ENCODE data around the gene RBL1.
"Not testable (repeated sequence)": the region's sequence is repeated elsewhere in the genome, so short reads cannot be mapped to it uniquely, and the experiment has no call there.

RBL1 gene

DNA sequence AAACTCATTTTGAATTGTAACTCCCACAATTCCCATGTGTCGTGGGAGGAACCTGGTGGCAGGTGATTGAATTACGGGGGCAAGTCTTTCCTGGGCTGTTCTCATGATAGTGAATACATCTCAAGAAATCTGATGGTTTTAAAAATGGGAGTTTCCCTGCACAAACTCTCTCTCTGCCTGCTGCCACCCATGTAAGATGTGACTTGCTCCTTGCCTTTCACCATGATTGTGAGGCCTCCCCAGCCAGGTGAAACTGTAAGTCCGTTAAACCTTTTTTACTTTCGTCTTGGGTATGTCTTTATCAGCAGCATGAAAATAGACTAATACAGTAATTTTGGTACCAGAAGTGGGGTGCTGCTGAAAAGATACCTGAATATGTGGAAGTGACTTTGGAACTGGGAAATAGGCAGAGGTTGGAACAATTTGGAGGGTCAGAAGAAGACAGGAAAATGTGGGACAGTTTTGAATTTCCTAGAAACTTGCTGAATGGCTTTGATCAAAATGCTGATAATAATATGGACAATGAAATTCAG, 102.9 kb downstream of the RBL1 start:
- DNase-seq = no peak

DNA sequence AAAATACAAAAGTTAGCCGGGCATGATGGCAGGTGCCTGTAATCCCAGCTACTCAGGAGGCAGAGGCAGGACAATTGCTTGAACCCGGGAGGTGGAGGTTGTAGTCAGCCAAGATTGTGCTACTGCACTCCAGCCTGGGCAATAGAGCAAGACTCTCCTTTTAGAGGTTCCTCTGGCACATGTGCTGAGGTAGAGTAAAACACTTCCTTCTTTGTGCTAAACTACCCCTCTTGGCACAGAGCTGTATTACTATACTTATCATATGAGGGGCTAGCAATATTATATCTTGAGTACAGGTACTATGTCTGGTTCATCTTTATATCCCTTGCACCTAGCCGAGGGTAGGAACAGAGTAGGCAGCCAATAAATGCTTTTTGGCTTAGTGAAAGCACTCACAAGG, 104.1 kb downstream of the RBL1 start:
- DNase-seq = no peak

DNA sequence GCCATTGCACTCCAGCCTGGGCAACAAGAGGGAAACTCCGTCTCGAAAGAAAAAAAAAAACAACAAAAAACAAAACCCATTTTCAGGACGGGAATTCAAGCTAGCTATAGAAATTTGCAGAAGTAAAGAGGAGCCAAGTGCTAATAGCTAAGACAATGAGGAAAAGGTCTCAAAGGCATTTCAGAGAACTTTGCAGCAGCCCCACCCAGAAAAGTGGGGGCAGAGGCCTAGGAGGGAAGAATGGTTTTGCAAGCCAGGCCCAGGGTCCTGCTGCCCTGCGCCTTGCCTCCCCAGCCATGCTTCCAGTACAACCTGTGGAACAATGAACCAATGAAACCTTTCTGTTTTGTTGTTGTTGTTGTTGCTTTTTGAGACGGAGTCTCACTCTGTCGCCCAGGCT, 106.0 kb downstream of the RBL1 start:
- no peak for DNase-seq

- peak; percentile 24 for DNase-seq
Measured at GRCh38 chr20:36988494-36988966, 107.3 kb downstream of the RBL1 start.

DNA sequence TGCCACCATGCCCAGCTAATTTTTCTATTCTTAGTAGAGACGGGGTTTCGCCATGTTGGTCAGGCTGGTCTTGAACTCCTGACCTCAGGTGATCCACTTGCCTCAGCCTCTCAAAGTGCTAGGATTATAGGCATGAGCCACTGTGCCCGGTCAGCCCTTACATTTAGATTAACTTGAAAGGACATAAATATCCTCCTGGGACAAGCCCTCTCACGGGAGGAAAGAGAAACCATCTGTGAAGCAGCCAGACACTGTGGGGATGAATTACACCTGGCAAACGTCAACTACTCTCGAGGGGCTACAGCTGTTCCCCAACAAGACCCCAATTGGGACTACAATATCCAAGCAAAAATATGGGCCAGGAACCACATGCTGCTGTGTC, 111.5 kb downstream of the RBL1 start:
- DNase-seq = no peak

DNA sequence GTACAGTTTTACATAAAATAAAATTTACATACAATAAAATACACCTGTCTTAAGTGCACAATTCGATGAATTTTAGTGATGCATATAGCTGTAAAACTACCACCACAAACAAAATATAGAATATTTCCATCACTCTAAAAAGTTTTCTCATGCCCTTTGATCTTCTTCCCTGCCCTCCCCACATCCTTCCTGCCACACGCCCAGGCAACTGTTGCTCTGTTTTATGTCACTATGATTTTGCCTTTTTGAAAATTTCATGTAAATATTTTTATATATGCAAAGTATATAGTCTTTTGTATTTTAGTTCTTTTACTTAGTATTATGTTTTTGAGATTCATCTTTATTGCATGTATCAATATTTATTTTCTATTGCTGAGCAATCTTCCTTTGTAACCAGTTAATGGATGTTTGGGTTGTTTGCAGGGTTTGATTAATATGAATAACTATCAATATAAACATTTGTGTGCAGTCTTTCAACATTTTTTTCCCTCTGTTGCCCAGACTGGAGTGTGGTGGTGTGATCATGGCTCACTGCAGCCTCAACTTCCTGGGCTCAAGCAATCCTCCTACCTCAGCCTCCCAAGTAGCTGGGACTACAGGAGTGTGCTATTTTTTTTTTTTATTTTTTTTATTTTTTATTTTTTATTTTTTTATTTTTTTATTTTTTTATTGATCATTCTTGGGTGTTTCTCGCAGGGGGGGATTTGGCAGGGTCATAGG, 120.5 kb downstream of the RBL1 start:
- DNase-seq = peak; percentile 78

GRCh38 chr20:36974660-36975059, 121.1 kb downstream of the RBL1 start:
- no peak for DNase-seq

DNA sequence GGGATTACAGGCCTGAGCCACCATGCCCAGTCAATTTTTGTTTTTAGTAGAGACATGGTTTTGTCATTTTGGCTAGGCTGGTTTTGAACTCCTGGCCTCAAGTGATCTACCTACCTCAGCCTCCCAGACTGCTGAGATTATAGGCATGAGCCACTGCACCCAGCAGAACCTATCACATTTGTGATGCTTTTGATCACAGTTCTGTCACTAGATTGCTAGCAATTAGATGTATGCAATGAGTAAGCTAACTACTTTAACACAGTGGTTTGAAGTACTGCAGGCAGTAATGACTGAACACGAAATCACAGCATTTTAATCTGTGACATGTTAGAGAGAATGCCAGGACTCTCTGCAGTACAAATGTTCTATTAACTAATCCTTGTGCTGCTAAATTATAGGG, 124.7 kb downstream of the RBL1 start:
- DNase-seq = no peak

GRCh38 chr20:36969478-36970186, 126.2 kb downstream of the RBL1 start:
- peak; percentile 52 for DNase-seq

DNA sequence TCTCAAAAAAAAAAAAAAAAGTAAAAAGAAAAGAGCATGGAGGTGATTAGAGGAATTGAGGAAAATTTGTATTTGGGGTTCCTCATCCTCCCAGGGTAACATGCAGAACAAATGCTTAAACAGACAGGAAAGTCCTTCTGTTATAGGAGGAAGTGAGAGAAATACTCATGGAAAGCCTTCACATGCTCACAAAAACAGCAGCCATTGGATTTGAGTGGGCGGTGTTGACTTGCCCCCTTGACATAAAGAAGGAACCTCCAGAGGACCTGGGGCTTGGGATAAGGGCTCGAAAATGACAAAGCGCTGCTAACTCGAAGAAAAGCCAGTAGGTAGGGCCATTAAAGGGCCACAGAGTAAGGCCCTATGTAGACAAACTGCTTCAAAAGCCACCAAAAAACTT, 126.7 kb downstream of the RBL1 start:
- DNase-seq = no peak

- peak; percentile 42 for DNase-seq
Measured at GRCh38 chr20:36967636-36968035, 128.2 kb downstream of the RBL1 start.

- DNase-seq = not testable (repeated sequence)
Measured at GRCh38 chr20:36966965-36967364, 128.8 kb downstream of the RBL1 start.

- not testable (repeated sequence) for DNase-seq
Measured at GRCh38 chr20:36962354-36962941, 133.3 kb downstream of the RBL1 start.

DNA sequence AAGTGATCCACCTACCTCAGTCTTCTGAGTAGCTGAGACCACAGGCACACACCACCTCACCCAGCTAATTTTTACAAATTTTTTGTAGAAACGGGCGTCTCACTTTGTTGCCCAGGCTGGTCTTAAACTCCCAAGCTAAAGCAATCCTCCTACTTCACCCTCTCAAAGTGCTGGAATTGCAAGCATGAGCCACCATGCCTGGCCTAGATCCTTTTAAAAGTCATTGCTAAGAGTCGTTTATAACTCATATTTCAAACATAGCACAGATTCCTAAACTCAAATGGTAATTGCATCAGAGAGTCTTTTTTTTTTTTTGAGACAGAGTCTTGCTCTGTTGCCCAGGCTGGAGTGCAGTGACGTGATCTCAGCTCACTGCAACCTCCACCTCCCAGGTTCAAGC, 136.6 kb downstream of the RBL1 start:
- no peak for DNase-seq

- DNase-seq = no peak
Measured at GRCh38 chr20:36957875-36958667, 137.7 kb downstream of the RBL1 start.

GRCh38 chr20:36956674-36957073, 139.1 kb downstream of the RBL1 start:
- no peak for DNase-seq

- no peak for DNase-seq
Measured at GRCh38 chr20:36956016-36956415, 139.8 kb downstream of the RBL1 start.

DNA sequence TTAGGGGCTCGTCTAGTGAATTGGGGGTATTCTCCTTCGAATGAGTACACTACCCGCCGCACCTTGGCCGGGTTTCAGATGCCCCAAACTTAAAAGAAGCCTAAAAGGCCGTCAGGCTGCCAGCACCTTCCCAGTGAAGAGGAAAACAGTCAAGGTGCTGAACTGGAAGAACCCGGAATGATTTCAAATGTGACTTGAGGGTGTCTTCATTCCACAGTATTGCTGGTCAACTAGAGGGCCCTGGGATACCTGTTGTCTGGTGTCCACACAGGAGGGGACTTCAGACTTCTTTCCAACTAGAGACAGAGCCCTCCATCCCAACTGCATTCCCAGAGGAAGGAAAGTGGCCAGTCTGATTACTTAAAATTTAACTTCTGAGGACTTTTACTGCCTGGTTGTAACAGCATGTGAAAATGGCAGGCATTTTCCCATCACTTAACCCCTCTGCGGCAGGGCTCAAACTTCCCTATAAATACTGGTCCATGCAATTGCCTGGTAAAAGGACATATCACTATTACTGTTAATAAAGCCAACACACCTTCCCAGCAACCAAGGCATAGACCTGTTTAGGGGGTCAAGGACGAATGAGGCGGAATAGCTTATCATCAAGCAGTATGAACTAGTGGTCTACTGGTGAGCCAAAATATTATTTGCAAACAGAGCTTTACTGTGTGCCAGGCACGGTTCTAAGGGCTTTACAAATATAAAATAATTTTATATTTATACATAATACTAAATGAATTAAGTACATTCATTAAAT, 143.6 kb downstream of the RBL1 start:
- no peak for DNase-seq

DNA sequence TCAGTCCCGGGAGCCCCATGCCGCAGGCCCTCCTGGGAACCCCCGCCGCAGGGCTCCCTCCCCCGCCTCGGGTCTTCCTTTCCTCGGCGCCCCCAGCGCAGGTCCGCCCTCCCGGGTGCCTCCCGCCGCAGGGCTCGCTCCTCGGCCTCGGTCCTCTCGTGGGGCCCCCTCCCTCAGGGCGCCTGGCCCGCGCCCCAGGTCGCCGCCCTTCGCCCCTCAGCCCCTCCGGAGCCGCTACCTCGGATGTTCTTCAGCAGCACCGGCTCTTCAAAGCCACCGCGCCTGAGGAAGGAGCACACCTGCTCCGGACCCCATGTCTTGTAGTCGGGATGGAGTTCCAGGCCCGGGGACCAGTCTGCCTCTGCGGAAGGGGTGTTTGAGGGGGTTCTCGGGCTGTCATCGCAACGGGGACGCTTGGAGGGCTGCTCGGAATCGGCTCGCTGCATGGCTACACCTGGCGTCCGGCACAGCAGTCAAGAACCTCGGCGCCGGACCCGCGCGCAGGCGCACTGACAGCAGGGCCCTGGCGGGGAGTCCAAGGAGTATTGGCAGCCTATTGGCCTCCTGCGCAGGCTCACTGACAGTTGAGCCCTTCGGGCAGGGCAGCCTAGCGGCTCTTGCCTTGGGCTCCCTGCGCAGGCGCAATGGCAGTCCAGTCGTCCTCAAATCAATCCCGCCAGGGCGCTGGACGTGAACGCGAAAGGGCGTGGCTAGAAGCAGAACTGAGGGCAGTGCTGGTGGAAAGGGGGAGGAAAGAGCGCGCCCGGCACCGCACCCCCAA, 144.4 kb downstream of the RBL1 start, which contains the start of gene SAMHD1:
Gene SAMHD1 (minus strand): TSS at position 511 of the 781 bp plus-strand sequence. CDS start 65 bp downstream, at position 446.
- DNase-seq = peak; percentile 93

GRCh38 chr20:36950414-36951197, 145.2 kb downstream of the RBL1 start:
- DNase-seq = peak; percentile 60
